Measurements from ENCODE around the gene CLASP2. TPM values are rescaled to one million over a fixed set of nuclear protein-coding genes. Genes with fewer than 3 reads are reported as not detected.

Gene CLASP2
- 31.4 to 49.5 TPM (median 34.4 TPM) in 3 replicates for polyA plus RNA-seq
- polyA plus RNA-seq (2011; ENCODE audit: low read depth), result 34.1 TPM
- 15.1 and 32.0 TPM in 2 replicates for polyA plus RNA-seq (2011; cell fraction: cytosol; rRNA removed)
- polyA plus RNA-seq (2011; cell fraction: nucleus; rRNA removed), result 48.3 and 55.2 TPM in 2 replicates
- 17.3 and 25.4 TPM in 2 replicates for polyA plus RNA-seq (2012; ENCODE audit: low replicate concordance)
- 34.3 to 123 TPM (median 70.2 TPM) in 3 replicates for polyA minus RNA-seq
- polyA minus RNA-seq (2011; cell fraction: cytosol; rRNA and poly(A)+ RNA removed), result 40.1 TPM
- polyA minus RNA-seq (2011; cell fraction: nucleus; rRNA and poly(A)+ RNA removed), result 110 and 223 TPM in 2 replicates

GRCh38 chr3:33717866-33718594 is at the start of gene CLASP2:
Gene CLASP2, minus strand, starts transcription at chr3:33718254. Its CDS starts 252 bp downstream, at chr3:33718002.
- peaks cover 21% of the 10 kb centered on the region for H3K4me1 ChIP-seq (ENCODE audit: control insufficient read depth, extremely low read depth, insufficient read depth, low read length)
- H3K9me1 ChIP-seq (ENCODE audit: control insufficient read depth, extremely low read depth, insufficient read depth, low read length), result no peaks in the 10 kb centered on the region
- dilution Hi-C loops (cut with MboI; ENCODE audit: extremely low pct_ligation_motif_present, low sequenced_read_pairs), result no loop called here
- TF ChIP-seq EZH2 (IDR thresholded peaks at IDR 0.05; ENCODE audit: low read length), result no peak
- no peak for TF ChIP-seq CTCF (optimal IDR thresholded peaks at IDR 0.05 in 1 of 3, IDR thresholded peaks at IDR 0.05 in 1 of 3, conservative IDR thresholded peaks at IDR 0.05 in 1 of 3; ENCODE audit: extremely low read depth in 1 of 3, insufficient read depth in 2 of 3, low read length in 3 of 3)
- no peak for DNase-seq (ENCODE audit: low read depth, low spot score)
- no peak for FAIRE-seq
- H3K27ac ChIP-seq (ENCODE audit: control insufficient read depth, insufficient read depth, low read length), result peak within 1 kb of the TSS; percentile 63
- H3K36me3 ChIP-seq (ENCODE audit: control insufficient read depth in 2 of 2, extremely low read depth in 1 of 2, insufficient read depth in 2 of 2, low read length in 2 of 2), result no peaks in the 10 kb centered on the region
- no peaks in the 10 kb centered on the region for H3K27me3 ChIP-seq (ENCODE audit: control insufficient read depth, extremely low read depth, insufficient read depth, low read length)
- H4K20me1 ChIP-seq (ENCODE audit: control insufficient read depth, extremely low read depth, insufficient read depth, low read length), result peaks cover 2% of the 10 kb centered on the region
- H3K9me3 ChIP-seq (ENCODE audit: control insufficient read depth, low read depth, low read length), result no peaks in the 10 kb centered on the region
- peak within 1 kb of the TSS; percentile 100 for H3K4me2 ChIP-seq (ENCODE audit: control insufficient read depth, extremely low read depth, insufficient read depth, low read depth, low read length)
- peak within 1 kb of the TSS; percentile 90 for H3K9ac ChIP-seq (ENCODE audit: control insufficient read depth, extremely low read depth, insufficient read depth, low read length)
- peak within 1 kb of the TSS; percentile 61 to 80 (median 72) for H3K4me3 ChIP-seq (ENCODE audit: control insufficient read depth in 2 of 3, extremely low read depth in 1 of 3, insufficient read depth in 2 of 3, low read depth in 1 of 3, low read length in 3 of 3)
- H2AFZ ChIP-seq (ENCODE audit: control insufficient read depth, low read length), result peak within 1 kb of the TSS; percentile 98
- peaks cover 44% of the 10 kb centered on the region for H3K79me2 ChIP-seq (ENCODE audit: control insufficient read depth, insufficient read depth, low read length)

- Histone ChIP-seq H3K4me2 (ENCODE audit: control insufficient read depth, extremely low read depth, insufficient read depth, low read depth, low read length) (peak overlapping the region; percentile 47), H3K27me3 (ENCODE audit: control insufficient read depth, extremely low read depth, insufficient read depth, low read length) (no peaks in the 10 kb centered on the region), H3K27ac (ENCODE audit: control insufficient read depth, insufficient read depth, low read length) (peak overlapping the region; percentile 93), H2AFZ (ENCODE audit: control insufficient read depth, low read length) (peak overlapping the region; percentile 97), H3K9me3 (ENCODE audit: control insufficient read depth, low read depth, low read length) (peaks cover 4% of the 10 kb centered on the region), H3K4me3 (ENCODE audit: control insufficient read depth in 2 of 3, extremely low read depth in 1 of 3, insufficient read depth in 2 of 3, low read depth in 1 of 3, low read length in 3 of 3) (peak overlapping the region in 1 of 3 experiments; percentile 25), H4K20me1 (ENCODE audit: control insufficient read depth, extremely low read depth, insufficient read depth, low read length) (no peaks in the 10 kb centered on the region), H3K9me1 (ENCODE audit: control insufficient read depth, extremely low read depth, insufficient read depth, low read length) (no peaks in the 10 kb centered on the region), H3K9ac (ENCODE audit: control insufficient read depth, extremely low read depth, insufficient read depth, low read length) (peak overlapping the region; percentile 56), H3K36me3 (ENCODE audit: control insufficient read depth in 2 of 2, extremely low read depth in 1 of 2, insufficient read depth in 2 of 2, low read length in 2 of 2) (no peaks in the 10 kb centered on the region), H3K4me1 (ENCODE audit: control insufficient read depth, extremely low read depth, insufficient read depth, low read length) (peaks cover 8% of the 10 kb centered on the region), H3K79me2 (ENCODE audit: control insufficient read depth, insufficient read depth, low read length) (no peaks in the 10 kb centered on the region)
- DNase-seq (ENCODE audit: low read depth, low spot score) (peak; percentile 66), FAIRE-seq (peak; percentile 97)
- dilution Hi-C loops (cut with MboI; ENCODE audit: extremely low pct_ligation_motif_present, low sequenced_read_pairs), result no loop called here
- TF ChIP-seq CTCF (optimal IDR thresholded peaks at IDR 0.05 in 1 of 3, IDR thresholded peaks at IDR 0.05 in 1 of 3, conservative IDR thresholded peaks at IDR 0.05 in 1 of 3; ENCODE audit: extremely low read depth in 1 of 3, insufficient read depth in 2 of 3, low read length in 3 of 3) (no peak), EZH2 (IDR thresholded peaks at IDR 0.05; ENCODE audit: low read length) (no peak)
These were observed 40.8 kb upstream of the CLASP2 start for GRCh38 chr3:33758864-33759263.

All from keratinocyte (primary cell).